HS-27A (cell line): Measurements from ENCODE around the gene NUP42.
A peak's percentile ranks its signal among the peaks of the same experiment; 100 is the strongest.
"Not testable (repeated sequence)": the region's sequence is repeated elsewhere in the genome, so short reads cannot be mapped to it uniquely, and the experiment has no call there.

Source experiments
- DNase-seq: peaks from one replicate; pipeline ENCODE4 v3.0.0-alpha.2; 2012; ENCODE audit warnings: low read depth, missing footprints

NUP42 gene

GRCh38 chr7:23181684-23182553 is at the start of gene NUP42:
Gene NUP42, plus strand, starts transcription at chr7:23182048. Its CDS starts 38 bp downstream, at chr7:23182086.
- DNase-seq, result peak; percentile 92

- no peak for DNase-seq
These were observed 48.1 kb upstream of the NUP42 start for GRCh38 chr7:23133797-23134196.

GRCh38 chr7:23135755-23136154 is 46.1 kb upstream of the NUP42 start:
- DNase-seq, result no peak

- no peak for DNase-seq
These were observed 45.6 kb upstream of the NUP42 start for GRCh38 chr7:23136216-23136615.

GRCh38 chr7:23157679-23158078 is 24.2 kb upstream of the NUP42 start:
- DNase-seq, result no peak

GRCh38 chr7:23158546-23158945 is 23.3 kb upstream of the NUP42 start:
- no peak for DNase-seq

- no peak for DNase-seq
These were observed 20.4 kb upstream of the NUP42 start for GRCh38 chr7:23161482-23161881.

GRCh38 chr7:23164846-23165245 is 17.0 kb upstream of the NUP42 start:
- no peak for DNase-seq

GRCh38 chr7:23165316-23165715 is 16.5 kb upstream of the NUP42 start:
- DNase-seq, result no peak

GRCh38 chr7:23167691-23168090 is 14.2 kb upstream of the NUP42 start:
- no peak for DNase-seq

- DNase-seq, result no peak
These were observed 13.6 kb upstream of the NUP42 start for GRCh38 chr7:23168111-23168885.

GRCh38 chr7:23175938-23176337 is 5.9 kb upstream of the NUP42 start:
- DNase-seq, result no peak

- no peak for DNase-seq
These were observed 1.6 kb downstream of the NUP42 start for GRCh38 chr7:23183279-23184012.

- no peak for DNase-seq
These were observed 2.4 kb downstream of the NUP42 start for GRCh38 chr7:23184291-23184690.

- DNase-seq, result peak; percentile 11
These were observed 3.0 kb downstream of the NUP42 start for GRCh38 chr7:23184709-23185359.

GRCh38 chr7:23185980-23186379 is 4.1 kb downstream of the NUP42 start:
- no peak for DNase-seq

GRCh38 chr7:23191022-23191421 is 9.2 kb downstream of the NUP42 start:
- DNase-seq, result no peak

- DNase-seq, result not testable (repeated sequence)
These were observed 11.9 kb downstream of the NUP42 start for GRCh38 chr7:23193650-23194227.

GRCh38 chr7:23196306-23196705 is 14.5 kb downstream of the NUP42 start:
- DNase-seq, result no peak

GRCh38 chr7:23197745-23198144 is 15.9 kb downstream of the NUP42 start:
- DNase-seq, result not testable (repeated sequence)

- DNase-seq, result no peak
These were observed 18.5 kb downstream of the NUP42 start for GRCh38 chr7:23200331-23200730.

GRCh38 chr7:23204241-23204640 is 22.4 kb downstream of the NUP42 start:
- DNase-seq, result no peak
